ENCODE data around the gene ATP6V0E2.
A peak's percentile ranks its signal among the peaks of the same experiment; 100 is the strongest.

Gene ATP6V0E2

GRCh38 chr7:149864751-149865150 is 9.0 kb upstream of the ATP6V0E2 start:
- DNase-seq = no peak

- DNase-seq = peak; percentile 51
Measured at GRCh38 chr7:149865437-149865836, 8.3 kb upstream of the ATP6V0E2 start.

- DNase-seq = no peak
Measured at GRCh38 chr7:149866139-149866778, 7.5 kb upstream of the ATP6V0E2 start.

- no peak for DNase-seq
Measured at GRCh38 chr7:149866779-149867447, 6.9 kb upstream of the ATP6V0E2 start.

- DNase-seq = no peak
Measured at GRCh38 chr7:149867762-149868622, 5.8 kb upstream of the ATP6V0E2 start.

GRCh38 chr7:149868623-149869290 is 5.0 kb upstream of the ATP6V0E2 start:
- no peak for DNase-seq

GRCh38 chr7:149869291-149869650 is 4.5 kb upstream of the ATP6V0E2 start:
- no peak for DNase-seq

GRCh38 chr7:149869867-149870266 is 3.9 kb upstream of the ATP6V0E2 start:
- no peak for DNase-seq

GRCh38 chr7:149870274-149870673 is 3.5 kb upstream of the ATP6V0E2 start:
- no peak for DNase-seq

- no peak for DNase-seq
Measured at GRCh38 chr7:149870701-149871483, 2.9 kb upstream of the ATP6V0E2 start.

- DNase-seq = no peak
Measured at GRCh38 chr7:149871576-149871975, 2.2 kb upstream of the ATP6V0E2 start.

GRCh38 chr7:149872419-149873073 is 1.2 kb upstream of the ATP6V0E2 start:
- no peak for DNase-seq

- DNase-seq = no peak
Measured at GRCh38 chr7:149873970-149874643, 338 bp downstream of the ATP6V0E2 start.

- DNase-seq = no peak
Measured at GRCh38 chr7:149874644-149875028, 867 bp downstream of the ATP6V0E2 start.

- DNase-seq = no peak
Measured at GRCh38 chr7:149875396-149875795, 1.6 kb downstream of the ATP6V0E2 start.

- no peak for DNase-seq
Measured at GRCh38 chr7:149877890-149878522, 4.2 kb downstream of the ATP6V0E2 start.

GRCh38 chr7:149878523-149878921 is 4.8 kb downstream of the ATP6V0E2 start:
- DNase-seq = no peak

- DNase-seq = no peak
Measured at GRCh38 chr7:149879271-149879743, 5.5 kb downstream of the ATP6V0E2 start.

GRCh38 chr7:149879766-149880637 is 6.2 kb downstream of the ATP6V0E2 start:
- DNase-seq = no peak
